ENCODE results near the gene HSPA13.

HSPA13 gene

DNA sequence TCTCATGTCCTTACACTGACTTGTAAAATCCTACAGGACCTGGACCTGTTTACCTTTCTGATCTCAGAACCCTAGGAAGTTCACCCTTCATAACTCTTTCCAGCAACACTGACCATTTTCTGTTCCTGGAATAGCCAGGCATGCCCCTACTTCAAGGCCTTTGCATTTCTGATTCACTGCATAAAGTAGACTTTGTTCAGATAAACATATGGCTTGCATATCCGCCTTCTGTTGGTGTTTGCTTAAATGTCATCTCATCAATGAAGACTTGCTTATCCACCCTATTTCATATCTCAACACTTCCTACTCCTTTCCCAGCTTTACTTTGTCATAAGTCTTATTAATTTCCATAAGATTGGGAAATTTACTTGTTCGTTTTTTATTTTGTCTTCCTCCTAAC is 57.4 kb downstream of the HSPA13 start:
- no peaks in the 10 kb centered on the region for H3K36me3 ChIP-seq (ENCODE audit: control insufficient read depth in 5 of 5, insufficient read depth in 5 of 5, low read length in 5 of 5)
- H3K4me3 ChIP-seq (ENCODE audit: low read depth in 1 of 5, low read length in 5 of 5): no peak overlapping the region
- H3K9me3 ChIP-seq (ENCODE audit: control insufficient read depth in 5 of 5, low read length in 5 of 5): no peaks in the 10 kb centered on the region
- no peak overlapping the region for H3K27ac ChIP-seq (ENCODE audit: low read depth, low read length)
- H3K9ac ChIP-seq (ENCODE audit: low read length in 5 of 5): no peak overlapping the region
- H3K4me1 ChIP-seq (ENCODE audit: control insufficient read depth in 5 of 5, insufficient read depth in 5 of 5, low read length in 5 of 5): no peaks in the 10 kb centered on the region
- no peaks in the 10 kb centered on the region for H3K27me3 ChIP-seq (ENCODE audit: control insufficient read depth in 5 of 5, insufficient read depth in 4 of 5, low read length in 5 of 5)

Data from subcutaneous abdominal adipose tissue (tissue), 5 donors.